Measurements from ENCODE around the gene MATR3. TPM values are rescaled to one million over a fixed set of nuclear protein-coding genes. Genes with fewer than 3 reads are reported as not detected.
"Not testable (repeated sequence)": the region's sequence is repeated elsewhere in the genome, so short reads cannot be mapped to it uniquely, and the experiment has no call there.

The MATR3 gene
- polyA plus RNA-seq, 6 donors from 2014 or later = 370 to 439 (median 392) TPM

GRCh38 chr5:139310715-139311186, 17.2 kb downstream of the MATR3 start:
- not testable (repeated sequence) for H3K27me3 Mint-ChIP-seq; H3K36me3 Mint-ChIP-seq; H3K9me3 Mint-ChIP-seq; DNase-seq; ATAC-seq (ENCODE audit: low read depth in 2 of 2)
- H3K27ac Mint-ChIP-seq = peak overlapping the region in 3 of 6 donors; percentile 34 to 86 (median 78)
- H3K4me1 Mint-ChIP-seq = peaks cover 43 to 80% (median 57%) of the 10 kb centered on the region in 3 donors
- H3K4me3 Mint-ChIP-seq = peak overlapping the region in 1 of 8 donors; percentile 13

DNA sequence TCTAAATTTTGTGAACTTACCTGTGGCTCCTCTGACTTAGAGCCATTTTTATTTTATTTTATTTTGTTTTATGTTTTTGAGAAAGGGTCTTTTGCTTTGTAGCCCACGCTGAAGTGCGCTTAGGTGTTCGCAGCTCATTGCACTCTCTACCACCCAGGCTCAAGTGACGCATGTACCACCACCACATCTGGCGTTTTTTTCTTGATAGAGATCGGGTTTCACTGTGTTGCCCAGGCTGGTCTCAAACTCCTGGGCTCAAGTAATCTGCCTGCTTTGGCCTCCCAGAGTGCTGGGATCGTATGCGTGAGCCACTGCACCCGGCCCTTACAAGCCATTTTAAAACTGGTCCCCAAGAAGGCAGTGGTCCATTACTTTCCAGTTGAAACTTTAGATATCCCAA, 18.5 kb downstream of the MATR3 start:
- no peak for DNase-seq
- H3K36me3 Mint-ChIP-seq = peaks cover 0 to 4% of the 10 kb centered on the region in 2 donors
- no peaks in the 10 kb centered on the region for H3K27me3 Mint-ChIP-seq
- peaks cover 32 to 72% (median 46%) of the 10 kb centered on the region in 3 donors for H3K4me1 Mint-ChIP-seq
- no peaks in the 10 kb centered on the region for H3K9me3 Mint-ChIP-seq
- no peak overlapping the region for H3K4me3 Mint-ChIP-seq
- peak overlapping the region in 2 of 6 donors; percentile 20 to 36 for H3K27ac Mint-ChIP-seq
- ATAC-seq (ENCODE audit: low read depth in 2 of 2) = no peak

DNA sequence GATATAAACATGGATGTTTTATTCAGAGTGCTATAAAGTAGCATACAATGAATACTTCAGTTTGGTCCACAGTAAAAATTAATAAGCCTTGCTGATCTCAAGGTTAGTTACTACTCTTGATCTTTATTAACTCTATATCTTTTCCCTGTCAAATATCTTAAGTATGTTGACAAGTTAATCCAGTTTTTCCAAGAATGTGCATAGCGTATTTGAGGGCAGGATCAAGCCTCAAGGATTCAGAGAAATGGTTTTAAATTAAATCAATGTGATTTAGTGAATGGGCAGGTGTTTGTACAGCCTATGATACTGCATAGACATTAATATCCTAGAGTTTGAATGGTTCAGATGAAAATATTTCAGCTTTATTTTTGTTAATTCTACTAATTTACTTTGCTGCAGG, 20.7 kb downstream of the MATR3 start:
- no peak for DNase-seq
- Mint-ChIP-seq H3K27me3 (no peaks in the 10 kb centered on the region), H3K4me1 (peaks cover 14 to 50% (median 26%) of the 10 kb centered on the region in 3 donors), H3K9me3 (no peaks in the 10 kb centered on the region), H3K27ac (peak overlapping the region in 1 of 6 donors; percentile 20), H3K36me3 (no peaks in the 10 kb centered on the region), H3K4me3 (no peak overlapping the region)
- ATAC-seq (ENCODE audit: low read depth in 2 of 2) = no peak

GRCh38 chr5:139315056-139315615, 21.6 kb downstream of the MATR3 start:
- Mint-ChIP-seq H3K4me1 (peaks cover 14 to 42% (median 19%) of the 10 kb centered on the region in 3 donors), H3K4me3 (no peak overlapping the region), H3K27me3 (no peaks in the 10 kb centered on the region), H3K36me3 (no peaks in the 10 kb centered on the region), H3K27ac (no peak overlapping the region), H3K9me3 (no peaks in the 10 kb centered on the region)
- DNase-seq = no peak
- ATAC-seq (ENCODE audit: low read depth in 2 of 2) = no peak

DNA sequence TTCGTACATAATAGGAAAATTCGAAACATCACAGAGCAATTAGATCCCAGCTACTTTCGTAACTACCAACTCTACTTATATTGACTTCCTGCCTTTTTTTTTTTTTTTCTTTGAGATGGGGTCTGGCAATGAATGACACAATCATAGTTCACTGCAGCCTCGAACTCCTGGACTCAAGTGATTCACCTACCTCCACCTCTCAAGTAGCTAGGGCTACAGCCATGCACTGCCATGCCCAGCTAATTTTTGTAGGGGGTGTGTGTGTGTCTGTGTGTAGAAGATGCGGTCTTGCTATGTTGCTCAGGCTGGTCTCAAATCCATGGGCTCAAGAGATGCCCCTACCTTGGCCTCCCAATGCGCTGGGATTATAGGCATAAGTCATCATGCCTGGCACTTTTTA, 42.3 kb downstream of the MATR3 start:
- H3K27me3 Mint-ChIP-seq = no peaks in the 10 kb centered on the region
- ATAC-seq (ENCODE audit: low read depth in 2 of 2) = peak in 1 of 2 donors; percentile 5
- H3K27ac Mint-ChIP-seq = peak overlapping the region in 5 of 6 donors; percentile 38 to 92 (median 60)
- peaks cover 4 to 9% (median 7%) of the 10 kb centered on the region in 3 donors for H3K4me1 Mint-ChIP-seq
- DNase-seq = no peak
- H3K9me3 Mint-ChIP-seq = no peaks in the 10 kb centered on the region
- H3K4me3 Mint-ChIP-seq = peak overlapping the region in 1 of 8 donors; percentile 66
- peaks cover 0 to 6% of the 10 kb centered on the region in 2 donors for H3K36me3 Mint-ChIP-seq

DNA sequence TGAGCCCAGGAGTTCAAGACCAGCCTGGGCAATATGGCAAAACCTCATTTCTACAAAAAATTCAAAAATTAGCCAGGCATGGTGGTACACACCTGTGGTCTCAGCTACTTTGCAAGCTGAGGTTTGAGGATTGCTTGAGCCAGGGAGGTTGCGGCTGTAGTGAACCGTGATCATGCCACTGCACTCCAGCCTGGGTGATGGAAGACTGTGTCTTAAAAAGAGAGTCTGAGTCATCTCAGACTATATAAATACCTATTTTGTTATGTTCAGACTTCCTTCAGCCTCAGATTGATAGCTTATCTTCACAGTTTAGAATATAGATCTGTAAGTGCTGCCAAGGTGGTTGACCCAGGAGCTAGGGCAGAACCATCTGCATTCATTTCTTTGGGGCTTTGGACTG, 46.5 kb downstream of the MATR3 start:
- ATAC-seq (ENCODE audit: low read depth in 2 of 2) = no peak
- Mint-ChIP-seq H3K27me3 (no peaks in the 10 kb centered on the region), H3K27ac (no peak overlapping the region), H3K4me3 (peak overlapping the region in 4 of 8 donors; percentile 2 to 96 (median 14)), H3K9me3 (no peaks in the 10 kb centered on the region), H3K36me3 (peaks cover 0 to 7% of the 10 kb centered on the region in 2 donors), H3K4me1 (peaks cover 31 to 46% (median 46%) of the 10 kb centered on the region in 3 donors)
- no peak for DNase-seq

- Mint-ChIP-seq H3K4me1 (peaks cover 35 to 55% (median 55%) of the 10 kb centered on the region in 3 donors), H3K9me3 (no peaks in the 10 kb centered on the region), H3K4me3 (peak overlapping the region; percentile 94 to 99 (median 98)), H3K27me3 (no peaks in the 10 kb centered on the region), H3K36me3 (peaks cover 7% of the 10 kb centered on the region in 2 donors), H3K27ac (peak overlapping the region; percentile 98 to 99 (median 99))
- DNase-seq (no peak), ATAC-seq (ENCODE audit: low read depth in 2 of 2) (peak in 1 of 2 donors; percentile 11)
Measured at GRCh38 chr5:139341187-139341688, 47.7 kb downstream of the MATR3 start.

DNA sequence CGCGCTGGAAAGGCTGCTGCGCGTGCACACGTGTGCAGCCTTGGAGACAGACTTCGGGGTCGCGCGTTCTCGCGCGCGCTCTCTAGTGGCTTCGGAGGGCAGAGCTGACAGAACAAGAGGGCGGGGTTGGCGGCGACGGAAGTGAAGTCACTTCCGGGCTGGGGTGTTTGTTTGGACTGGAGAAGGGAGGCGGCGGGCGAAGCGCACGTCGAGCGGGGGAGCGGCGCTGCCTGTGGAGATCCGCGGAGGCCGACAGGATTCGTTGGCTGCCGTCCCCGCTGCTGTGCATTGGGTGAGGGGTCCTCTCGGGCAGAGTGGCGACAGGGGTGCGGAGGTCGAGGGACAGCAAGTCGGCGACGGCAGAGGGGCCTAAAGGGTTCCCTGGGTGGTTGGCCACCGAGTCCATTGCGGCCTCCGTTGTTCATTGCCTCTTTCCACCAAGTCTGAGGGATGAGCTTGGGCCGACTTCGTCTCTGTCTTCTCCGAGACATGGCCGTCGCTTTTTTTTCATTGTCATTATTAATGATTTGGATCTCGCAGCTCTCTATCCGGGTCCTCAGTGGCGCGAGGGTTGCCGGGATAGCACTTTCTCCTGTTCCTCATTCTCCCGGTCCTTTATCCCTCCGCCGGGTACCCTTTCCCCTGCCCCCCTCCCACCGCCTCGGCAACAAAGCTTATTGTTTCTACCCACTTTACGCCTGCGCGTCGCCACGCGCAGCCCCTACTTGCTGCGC, 48.3 kb downstream of the MATR3 start, which contains the start of gene PAIP2:
Gene PAIP2 (plus strand): TSS at position 166 of the 734 bp plus-strand sequence. CDS start 21,931 bp downstream, outside the sequence.
- H3K36me3 Mint-ChIP-seq = peaks cover 7% of the 10 kb centered on the region in 2 donors
- ATAC-seq (ENCODE audit: low read depth in 2 of 2) (peak; percentile 86 to 87), DNase-seq (peak; percentile 97)
- H3K4me1 Mint-ChIP-seq = peaks cover 37 to 56% (median 53%) of the 10 kb centered on the region in 3 donors
- no peaks in the 10 kb centered on the region for H3K27me3 Mint-ChIP-seq
- H3K9me3 Mint-ChIP-seq = no peaks in the 10 kb centered on the region
- H3K27ac Mint-ChIP-seq = peak within 1 kb of the TSS; percentile 98 to 99 (median 99)
- peak within 1 kb of the TSS; percentile 94 to 99 (median 98) for H3K4me3 Mint-ChIP-seq

GRCh38 chr5:139342423-139342723, 48.8 kb downstream of the MATR3 start:
- Mint-ChIP-seq H3K4me1 (peaks cover 39 to 62% (median 58%) of the 10 kb centered on the region in 3 donors), H3K9me3 (no peaks in the 10 kb centered on the region), H3K27me3 (no peaks in the 10 kb centered on the region), H3K27ac (peak overlapping the region; percentile 98 to 99 (median 99)), H3K36me3 (peaks cover 7% of the 10 kb centered on the region in 2 donors), H3K4me3 (peak overlapping the region; percentile 94 to 99 (median 98))
- ATAC-seq (ENCODE audit: low read depth in 2 of 2) = peak in 1 of 2 donors; percentile 69
- no peak for DNase-seq

DNA sequence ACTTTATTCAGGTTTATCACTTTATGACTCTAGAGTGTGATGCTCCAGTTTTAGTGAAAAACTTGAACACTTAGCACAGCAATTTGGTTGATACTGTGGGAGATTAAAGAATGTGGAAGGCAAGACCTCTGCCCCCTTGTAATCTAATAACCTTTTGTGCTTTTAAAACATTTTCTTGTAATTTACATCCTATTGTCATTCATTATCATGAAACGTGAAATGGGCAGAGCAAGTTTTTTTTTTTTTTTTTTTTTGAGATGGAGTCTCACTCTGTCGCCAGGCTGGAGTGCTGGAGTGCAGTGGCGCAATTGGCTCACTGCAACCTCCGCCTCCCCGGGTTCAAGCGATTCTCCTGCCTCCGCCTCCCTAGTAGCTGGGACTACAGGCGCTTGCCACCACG, 49.9 kb downstream of the MATR3 start:
- Mint-ChIP-seq H3K27me3 (no peaks in the 10 kb centered on the region), H3K4me1 (peaks cover 39 to 70% (median 63%) of the 10 kb centered on the region in 3 donors), H3K9me3 (no peaks in the 10 kb centered on the region), H3K36me3 (peaks cover 7% of the 10 kb centered on the region in 2 donors), H3K4me3 (peak overlapping the region; percentile 50 to 99 (median 98)), H3K27ac (peak overlapping the region in 4 of 6 donors; percentile 44 to 99 (median 98))
- ATAC-seq (ENCODE audit: low read depth in 2 of 2) (no peak), DNase-seq (no peak)

DNA sequence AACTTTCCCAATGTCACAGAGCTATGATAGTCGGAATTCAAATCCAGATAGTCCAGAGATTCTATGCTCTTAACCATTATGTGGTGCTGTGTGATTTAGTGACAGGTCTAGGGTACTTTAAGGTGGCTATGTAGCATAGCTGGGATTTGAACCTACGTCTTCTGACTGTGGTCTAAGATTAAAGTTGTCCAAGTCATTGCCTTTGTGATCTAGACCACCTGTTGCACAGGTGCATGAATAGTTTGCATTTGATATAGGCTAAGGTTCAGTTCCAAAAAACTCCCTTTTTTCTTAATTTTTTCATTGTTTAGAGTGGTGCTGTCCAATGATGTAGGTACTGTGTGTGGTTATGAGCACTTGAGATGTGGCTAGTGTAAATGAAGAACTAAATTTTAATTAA, 50.6 kb downstream of the MATR3 start:
- Mint-ChIP-seq H3K27ac (peak overlapping the region in 2 of 6 donors; percentile 42 to 99), H3K27me3 (no peaks in the 10 kb centered on the region)
- no peak for ATAC-seq (ENCODE audit: low read depth in 2 of 2)

GRCh38 chr5:139345442-139345841, 51.9 kb downstream of the MATR3 start:
- Mint-ChIP-seq H3K27ac (peak overlapping the region in 3 of 6 donors; percentile 34 to 54 (median 42)), H3K4me1 (peaks cover 39 to 80% (median 74%) of the 10 kb centered on the region in 3 donors)

More for the DNA sequence above, 50.6 kb downstream of the MATR3 start:
- no peaks in the 10 kb centered on the region for H3K9me3 Mint-ChIP-seq
- peaks cover 7% of the 10 kb centered on the region in 2 donors for H3K36me3 Mint-ChIP-seq
- peaks cover 40 to 76% (median 68%) of the 10 kb centered on the region in 3 donors for H3K4me1 Mint-ChIP-seq
- H3K4me3 Mint-ChIP-seq = peak overlapping the region in 6 of 8 donors; percentile 19 to 99 (median 55)
- DNase-seq = no peak

GRCh38 chr5:139347863-139348262, 54.3 kb downstream of the MATR3 start:
- Mint-ChIP-seq H3K27ac (peak overlapping the region in 1 of 6 donors; percentile 41), H3K4me1 (peaks cover 28 to 69% (median 58%) of the 10 kb centered on the region in 3 donors)
- not testable (repeated sequence) for H3K36me3 Mint-ChIP-seq; H3K9me3 Mint-ChIP-seq; ATAC-seq (ENCODE audit: low read depth in 2 of 2); H3K27me3 Mint-ChIP-seq; H3K4me3 Mint-ChIP-seq; DNase-seq

More at GRCh38 chr5:139345442-139345841, 51.9 kb downstream of the MATR3 start:
- H3K36me3 Mint-ChIP-seq; DNase-seq; H3K27me3 Mint-ChIP-seq; H3K9me3 Mint-ChIP-seq; ATAC-seq (ENCODE audit: low read depth in 2 of 2): not testable (repeated sequence)
- peak overlapping the region in 4 of 8 donors; percentile 16 to 75 (median 35) for H3K4me3 Mint-ChIP-seq
